OCI-LY7 (cell line): ENCODE results near the gene C16orf78. TPM values are rescaled to one million over a fixed set of nuclear protein-coding genes. Genes with fewer than 3 reads are reported as not detected.

ENCODE experiments used
- BruUV-seq: library from RNA; stranded (reverse); fragments of 400-500 nt; replicated peaks from 2 replicates; lab custom pipeline; 2021; lab: Mats Ljungman, UMichigan
- CTCF ChIA-PET: fragments of 300-600 bp; sonication (Branson Sonifier 250); formaldehyde crosslinking; loops from one replicate; lab custom pipeline; 2022; ENCODE audit warnings: antibody characterized with exemption; ENCODE audit not compliant: unreplicated experiment; lab: Charles Lee
- POLR2A ChIA-PET: fragments of 300-600 bp; sonication (Branson Sonifier 250); formaldehyde crosslinking; loops from one replicate; lab custom pipeline; 2022; ENCODE audit warnings: antibody characterized with exemption; lab: Charles Lee
- DNase-seq: peaks from one replicate; pipeline ENCODE4 v3.0.0-alpha.2; 2015; ENCODE audit warnings: low spot score
- H2AFZ ChIP-seq: fragments of 200-600 bp; sonication (generic), shearing (Covaris generic); 2 replicates; pipeline ENCODE4 v1.6.1; 2014; ENCODE audit warnings: mild to moderate bottlenecking, antibody characterized with exemption, low read length, moderate library complexity
- H3K27ac ChIP-seq: fragments of 200-600 bp; sonication (generic); 2 replicates; pipeline ENCODE4 v1.5.1; 2014; ENCODE audit warnings: mixed run types, low read depth, mild to moderate bottlenecking, moderate library complexity, low read length, inconsistent platforms; ENCODE audit not compliant: poor library complexity, severe bottlenecking
- H3K36me3 ChIP-seq: fragments of 200-600 bp; sonication (generic); 2 replicates; pipeline ENCODE4 v1.6.1; 2014; ENCODE audit warnings: mild to moderate bottlenecking, antibody characterized with exemption, low read length, moderate library complexity, mixed read lengths; ENCODE audit not compliant: insufficient read depth
- H3K4me1 ChIP-seq: fragments of 200-600 bp; sonication (generic); 2 replicates; pipeline ENCODE4 v1.5.1; 2014; ENCODE audit warnings: mild to moderate bottlenecking, low read length; ENCODE audit not compliant: insufficient read depth, poor library complexity, severe bottlenecking
- H3K4me2 ChIP-seq: fragments of 200-600 bp; sonication (generic); 2 replicates; pipeline ENCODE4 v1.6.1; 2014; ENCODE audit warnings: mild to moderate bottlenecking, low read length
- H3K4me3 ChIP-seq: fragments of 200-600 bp; sonication (generic); 2 replicates; pipeline ENCODE4 v1.5.1; 2014; ENCODE audit warnings: mild to moderate bottlenecking, low read depth, low read length; ENCODE audit not compliant: poor library complexity, severe bottlenecking
- H3K79me2 ChIP-seq: fragments of 200-600 bp; sonication (generic); 2 replicates; pipeline ENCODE4 v1.6.1; 2016; ENCODE audit warnings: low read depth, mild to moderate bottlenecking, low read length, moderate library complexity, mixed read lengths; ENCODE audit not compliant: insufficient read depth
- H3K9me2 ChIP-seq: fragments of 200-600 bp; sonication (generic); 2 replicates; pipeline ENCODE4 v1.6.1; 2016; ENCODE audit warnings: mild to moderate bottlenecking, low read length, mixed read lengths; ENCODE audit not compliant: insufficient read depth
- H3K9me3 ChIP-seq: fragments of 200-600 bp; sonication (generic); 2 replicates; pipeline ENCODE4 v1.6.1; 2014; ENCODE audit warnings: mild to moderate bottlenecking, mixed run types, low read length, mixed read lengths
- H4K20me1 ChIP-seq: fragments of 200-600 bp; sonication (generic); 2 replicates; pipeline ENCODE4 v1.6.1; 2014; ENCODE audit warnings: mild to moderate bottlenecking, antibody characterized with exemption, low read length, moderate library complexity, mixed read lengths; ENCODE audit not compliant: insufficient read depth
- CTCF ChIP-seq: fragments of 200-600 bp; sonication (generic); conservative IDR thresholded peaks from 2 replicates; pipeline ENCODE4 v1.5.1; 2014; ENCODE audit warnings: mild to moderate bottlenecking, antibody characterized with exemption, low read length, moderate library complexity, mixed read lengths
- EZH2phosphoT487 ChIP-seq: fragments of 200-600 bp; sonication (generic); IDR thresholded peaks from 2 replicates; pipeline ENCODE4 v1.6.1; 2018; ENCODE audit warnings: low read depth, borderline replicate concordance, mild to moderate bottlenecking, mixed run types, antibody characterized with exemption, low read length, moderate library complexity, mixed read lengths
- intact Hi-C: fragments of 100-400 bp; cut with micrococcal nuclease; formaldehyde crosslinking; loops from one replicate; pipeline ENCODE4 v1.10.0; 2022; ENCODE audit not compliant: unreplicated experiment
- total RNA-seq, 2 experiments: library from RNA; depleted of rRNA in 1 of 2; stranded (reverse); fragments of >200 nt in 1 of 2; shearing (Covaris generic) in 1 of 2; gene quantifications; 2 replicates each; pipeline ENCODE4 v1.2.3, GENCODE V29; 2014 to 2022

C16orf78 gene
- total RNA-seq, 2 experiments from 2014 or later = not detected

- no TSS peak for BruUV-seq
- Histone ChIP-seq H3K4me1 (peaks cover 48% of the 10 kb centered on the region), H4K20me1 (no peaks in the 10 kb centered on the region), H3K4me2 (no peak overlapping the region), H3K27ac (no peak overlapping the region), H3K79me2 (no peaks in the 10 kb centered on the region), H3K9me3 (no peaks in the 10 kb centered on the region), H3K4me3 (no peak overlapping the region), H2AFZ (no peak overlapping the region), H3K9me2 (no peaks in the 10 kb centered on the region), H3K36me3 (no peaks in the 10 kb centered on the region)
- ChIA-PET CTCF (no interaction called here), POLR2A (no interaction called here)
- DNase-seq = no peak
- TF ChIP-seq EZH2phosphoT487 (no peak), CTCF (no peak)
- intact Hi-C loops = no loop called here
Measured at GRCh38 chr16:49341706-49342105, 31.9 kb upstream of the C16orf78 start.

GRCh38 chr16:49342336-49343265, 31.0 kb upstream of the C16orf78 start:
- H2AFZ ChIP-seq = no peak overlapping the region
- no peaks in the 10 kb centered on the region for H3K9me2 ChIP-seq
- no peaks in the 10 kb centered on the region for H3K36me3 ChIP-seq
- no peak for DNase-seq
- H3K4me3 ChIP-seq = no peak overlapping the region
- no peaks in the 10 kb centered on the region for H3K9me3 ChIP-seq
- H3K4me1 ChIP-seq = peaks cover 39% of the 10 kb centered on the region
- no TSS peak for BruUV-seq
- CTCF ChIA-PET = interaction anchor here (0.7 kb wide), 1 partner anchor 10 kb away, joined by 3 read pairs; no protein-coding TSS in a partner anchor
- H4K20me1 ChIP-seq = no peaks in the 10 kb centered on the region
- no peak for TF ChIP-seq CTCF
- no peak for TF ChIP-seq EZH2phosphoT487
- no peak overlapping the region for H3K27ac ChIP-seq
- POLR2A ChIA-PET = interaction anchor here (0.8 kb wide), 1 partner anchor 9 kb away, joined by 3 read pairs; no protein-coding TSS in a partner anchor
- intact Hi-C loops = no loop called here
- H3K79me2 ChIP-seq = no peaks in the 10 kb centered on the region
- no peak overlapping the region for H3K4me2 ChIP-seq

- intact Hi-C loops = no loop called here
- CTCF ChIA-PET = interaction anchor here (0.7 kb wide), 1 partner anchor 9 kb away, joined by 3 read pairs; no protein-coding TSS in a partner anchor
- no peak overlapping the region for H3K4me3 ChIP-seq
- no peaks in the 10 kb centered on the region for H3K36me3 ChIP-seq
- no peak overlapping the region for H3K4me2 ChIP-seq
- peaks cover 32% of the 10 kb centered on the region for H3K4me1 ChIP-seq
- no peaks in the 10 kb centered on the region for H4K20me1 ChIP-seq
- no peak overlapping the region for H2AFZ ChIP-seq
- TF ChIP-seq EZH2phosphoT487 (no peak), CTCF (no peak)
- H3K9me3 ChIP-seq = no peaks in the 10 kb centered on the region
- POLR2A ChIA-PET = interaction anchor here (0.8 kb wide), 1 partner anchor 8 kb away, joined by 3 read pairs; no protein-coding TSS in a partner anchor
- H3K27ac ChIP-seq = no peak overlapping the region
- no peak for DNase-seq
- no peaks in the 10 kb centered on the region for H3K9me2 ChIP-seq
- BruUV-seq = no TSS peak
- no peaks in the 10 kb centered on the region for H3K79me2 ChIP-seq
Measured at GRCh38 chr16:49343291-49343690, 30.3 kb upstream of the C16orf78 start.
